ENCODE data around the gene DBH.

The DBH gene

GRCh38 chr9:133594310-133594709 is 41.9 kb upstream of the DBH start:
- Histone ChIP-seq H3K36me3 (ENCODE audit: insufficient read depth, low read length) (no peaks in the 10 kb centered on the region), H3K9me3 (ENCODE audit: insufficient read depth, low read depth, low read length) (peaks cover 19% of the 10 kb centered on the region; the same call in 1 of the 2 replicates), H3K27me3 (ENCODE audit: insufficient read depth, low read length) (no peaks in the 10 kb centered on the region), H3K4me3 (ENCODE audit: low read length) (no peak overlapping the region), H3K9ac (ENCODE audit: low read depth, low read length) (no peak overlapping the region), H3K27ac (ENCODE audit: low read depth, low read length) (no peak overlapping the region), H3K4me1 (ENCODE audit: insufficient read depth, low read length) (no peaks in the 10 kb centered on the region)
- WGBS, result 95% methylated on average over 2 of the region's 2 CpGs

GRCh38 chr9:133595910-133596309 is 40.3 kb upstream of the DBH start:
- no peak overlapping the region for H3K27ac ChIP-seq (ENCODE audit: low read depth, low read length)
- no peak overlapping the region for H3K9ac ChIP-seq (ENCODE audit: low read depth, low read length)
- H3K4me1 ChIP-seq (ENCODE audit: insufficient read depth, low read length), result no peaks in the 10 kb centered on the region
- H3K4me3 ChIP-seq (ENCODE audit: low read length), result no peak overlapping the region
- WGBS, result 80% methylated on average over 8 of the region's 8 CpGs
- H3K9me3 ChIP-seq (ENCODE audit: insufficient read depth, low read depth, low read length), result peaks cover 19% of the 10 kb centered on the region; the same call in 1 of the 2 replicates
- no peaks in the 10 kb centered on the region for H3K27me3 ChIP-seq (ENCODE audit: insufficient read depth, low read length)
- no peaks in the 10 kb centered on the region for H3K36me3 ChIP-seq (ENCODE audit: insufficient read depth, low read length)

DNA sequence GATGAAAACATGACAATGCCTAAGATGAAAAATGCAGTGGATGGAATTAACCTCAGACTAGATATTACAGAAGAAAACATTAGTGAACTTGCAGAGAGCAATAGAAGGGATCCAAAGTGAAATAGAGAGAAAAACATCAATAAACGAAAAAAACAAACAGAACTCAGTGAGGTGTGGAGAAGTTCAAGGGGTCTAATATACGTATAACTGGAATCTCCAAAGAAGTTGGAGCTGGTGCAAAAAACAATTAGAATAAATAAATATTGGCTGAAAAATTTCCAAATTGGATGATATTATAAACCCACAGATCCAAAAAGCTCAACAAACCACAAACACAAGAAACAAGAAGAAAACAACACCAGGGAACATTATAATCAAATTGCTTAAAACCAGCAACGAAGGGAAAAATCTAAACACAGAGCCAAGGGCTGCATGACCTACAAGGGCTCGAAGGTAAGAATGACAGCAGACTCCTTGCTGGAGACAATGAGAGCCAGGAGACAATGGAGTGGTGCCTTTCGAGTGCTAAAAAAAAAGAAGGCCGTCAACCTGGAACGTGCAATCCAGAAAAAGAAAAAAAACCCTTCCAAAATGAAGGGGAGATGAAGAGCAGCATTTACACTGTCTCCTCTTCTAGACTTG is 38.7 kb upstream of the DBH start:
- peaks cover 19% of the 10 kb centered on the region; the same call in 1 of the 2 replicates for H3K9me3 ChIP-seq (ENCODE audit: insufficient read depth, low read depth, low read length)
- H3K9ac ChIP-seq (ENCODE audit: low read depth, low read length), result no peak overlapping the region
- H3K4me1 ChIP-seq (ENCODE audit: insufficient read depth, low read length), result no peaks in the 10 kb centered on the region
- 86% methylated on average over 7 of the region's 7 CpGs for WGBS
- no peak overlapping the region for H3K27ac ChIP-seq (ENCODE audit: low read depth, low read length)
- no peak overlapping the region for H3K4me3 ChIP-seq (ENCODE audit: low read length)
- H3K27me3 ChIP-seq (ENCODE audit: insufficient read depth, low read length), result no peaks in the 10 kb centered on the region
- no peaks in the 10 kb centered on the region for H3K36me3 ChIP-seq (ENCODE audit: insufficient read depth, low read length)

DNA sequence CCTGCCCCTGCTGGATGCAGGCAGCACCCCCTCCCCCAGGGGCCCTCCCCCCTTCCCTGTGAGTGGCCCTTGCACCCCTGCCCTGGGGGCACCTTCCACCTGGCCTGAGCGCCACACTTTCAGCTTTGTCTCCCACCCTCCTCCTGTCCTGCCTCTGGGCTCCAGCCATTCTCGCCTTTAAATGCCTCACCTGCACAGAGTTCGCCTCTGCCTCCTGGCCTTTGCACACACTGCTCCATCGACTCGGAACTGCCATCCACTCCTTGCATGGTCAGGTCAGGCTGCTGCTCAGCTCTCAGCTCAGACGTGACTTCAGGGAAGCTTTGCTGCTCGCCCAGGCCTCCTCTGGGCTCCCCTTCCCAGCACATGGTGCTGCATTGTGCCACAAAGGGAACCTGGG is 37.2 kb upstream of the DBH start:
- 89% methylated on average over 7 of the region's 7 CpGs for WGBS
- H3K36me3 ChIP-seq (ENCODE audit: insufficient read depth, low read length), result no peaks in the 10 kb centered on the region
- no peak overlapping the region for H3K9ac ChIP-seq (ENCODE audit: low read depth, low read length)
- H3K27ac ChIP-seq (ENCODE audit: low read depth, low read length), result no peak overlapping the region
- no peaks in the 10 kb centered on the region for H3K4me1 ChIP-seq (ENCODE audit: insufficient read depth, low read length)
- peaks cover 19% of the 10 kb centered on the region; the same call in 1 of the 2 replicates for H3K9me3 ChIP-seq (ENCODE audit: insufficient read depth, low read depth, low read length)
- H3K4me3 ChIP-seq (ENCODE audit: low read length), result no peak overlapping the region
- H3K27me3 ChIP-seq (ENCODE audit: insufficient read depth, low read length), result no peaks in the 10 kb centered on the region

- Histone ChIP-seq H3K36me3 (ENCODE audit: insufficient read depth, low read length) (no peaks in the 10 kb centered on the region), H3K27me3 (ENCODE audit: insufficient read depth, low read length) (no peaks in the 10 kb centered on the region), H3K4me1 (ENCODE audit: insufficient read depth, low read length) (no peaks in the 10 kb centered on the region), H3K9ac (ENCODE audit: low read depth, low read length) (no peak overlapping the region), H3K9me3 (ENCODE audit: insufficient read depth, low read depth, low read length) (peaks cover 19% of the 10 kb centered on the region; the same call in 1 of the 2 replicates), H3K27ac (ENCODE audit: low read depth, low read length) (no peak overlapping the region), H3K4me3 (ENCODE audit: low read length) (no peak overlapping the region)
- WGBS, result 93% methylated on average over 6 of the region's 6 CpGs
Measured at GRCh38 chr9:133599470-133600173, 36.5 kb upstream of the DBH start.

GRCh38 chr9:133600739-133601138 is 35.4 kb upstream of the DBH start:
- Histone ChIP-seq H3K9me3 (ENCODE audit: insufficient read depth, low read depth, low read length) (peaks cover 19% of the 10 kb centered on the region; the same call in 1 of the 2 replicates), H3K27ac (ENCODE audit: low read depth, low read length) (no peak overlapping the region), H3K36me3 (ENCODE audit: insufficient read depth, low read length) (no peaks in the 10 kb centered on the region), H3K4me1 (ENCODE audit: insufficient read depth, low read length) (no peaks in the 10 kb centered on the region), H3K27me3 (ENCODE audit: insufficient read depth, low read length) (no peaks in the 10 kb centered on the region), H3K4me3 (ENCODE audit: low read length) (no peak overlapping the region), H3K9ac (ENCODE audit: low read depth, low read length) (no peak overlapping the region)
- 73% methylated on average over 5 of the region's 7 CpGs for WGBS

DNA sequence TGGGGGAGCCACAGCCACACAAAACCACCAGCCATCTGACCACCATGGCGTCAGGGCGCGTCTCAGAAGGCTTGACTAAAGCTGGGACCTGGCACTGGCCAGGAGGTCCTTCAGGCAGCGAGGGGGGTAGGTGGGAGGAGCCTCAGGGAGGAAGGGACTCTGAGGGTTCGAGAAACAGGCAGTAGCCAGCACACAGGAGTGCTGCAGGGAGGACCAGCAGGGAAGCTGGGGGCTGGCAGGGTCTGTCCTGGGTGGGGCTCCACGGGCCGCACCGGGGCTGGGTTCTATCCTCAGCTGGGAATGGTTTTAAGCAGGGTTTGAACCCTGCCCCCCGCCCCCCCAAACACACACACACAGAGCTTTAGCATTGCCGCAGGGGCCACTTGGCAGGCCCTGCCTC is 34.4 kb upstream of the DBH start:
- Histone ChIP-seq H3K4me3 (ENCODE audit: low read length) (no peak overlapping the region), H3K27ac (ENCODE audit: low read depth, low read length) (no peak overlapping the region), H3K36me3 (ENCODE audit: insufficient read depth, low read length) (no peaks in the 10 kb centered on the region), H3K4me1 (ENCODE audit: insufficient read depth, low read length) (no peaks in the 10 kb centered on the region), H3K9ac (ENCODE audit: low read depth, low read length) (no peak overlapping the region), H3K9me3 (ENCODE audit: insufficient read depth, low read depth, low read length) (peaks cover 14% of the 10 kb centered on the region; the same call in 1 of the 2 replicates), H3K27me3 (ENCODE audit: insufficient read depth, low read length) (peaks cover 4% of the 10 kb centered on the region; the same call in 1 of the 2 replicates)
- 94% methylated on average over 10 of the region's 10 CpGs for WGBS

- no peak overlapping the region for H3K27ac ChIP-seq (ENCODE audit: low read depth, low read length)
- H3K9ac ChIP-seq (ENCODE audit: low read depth, low read length), result no peak overlapping the region
- 80% methylated on average over 10 of the region's 10 CpGs for WGBS
- H3K27me3 ChIP-seq (ENCODE audit: insufficient read depth, low read length), result peaks cover 9% of the 10 kb centered on the region; the same call in 1 of the 2 replicates
- H3K9me3 ChIP-seq (ENCODE audit: insufficient read depth, low read depth, low read length), result peaks cover 8% of the 10 kb centered on the region; the same call in 1 of the 2 replicates
- H3K4me3 ChIP-seq (ENCODE audit: low read length), result no peak overlapping the region
- no peaks in the 10 kb centered on the region for H3K36me3 ChIP-seq (ENCODE audit: insufficient read depth, low read length)
- H3K4me1 ChIP-seq (ENCODE audit: insufficient read depth, low read length), result no peaks in the 10 kb centered on the region
Measured at GRCh38 chr9:133602277-133602676, 33.9 kb upstream of the DBH start.

DNA sequence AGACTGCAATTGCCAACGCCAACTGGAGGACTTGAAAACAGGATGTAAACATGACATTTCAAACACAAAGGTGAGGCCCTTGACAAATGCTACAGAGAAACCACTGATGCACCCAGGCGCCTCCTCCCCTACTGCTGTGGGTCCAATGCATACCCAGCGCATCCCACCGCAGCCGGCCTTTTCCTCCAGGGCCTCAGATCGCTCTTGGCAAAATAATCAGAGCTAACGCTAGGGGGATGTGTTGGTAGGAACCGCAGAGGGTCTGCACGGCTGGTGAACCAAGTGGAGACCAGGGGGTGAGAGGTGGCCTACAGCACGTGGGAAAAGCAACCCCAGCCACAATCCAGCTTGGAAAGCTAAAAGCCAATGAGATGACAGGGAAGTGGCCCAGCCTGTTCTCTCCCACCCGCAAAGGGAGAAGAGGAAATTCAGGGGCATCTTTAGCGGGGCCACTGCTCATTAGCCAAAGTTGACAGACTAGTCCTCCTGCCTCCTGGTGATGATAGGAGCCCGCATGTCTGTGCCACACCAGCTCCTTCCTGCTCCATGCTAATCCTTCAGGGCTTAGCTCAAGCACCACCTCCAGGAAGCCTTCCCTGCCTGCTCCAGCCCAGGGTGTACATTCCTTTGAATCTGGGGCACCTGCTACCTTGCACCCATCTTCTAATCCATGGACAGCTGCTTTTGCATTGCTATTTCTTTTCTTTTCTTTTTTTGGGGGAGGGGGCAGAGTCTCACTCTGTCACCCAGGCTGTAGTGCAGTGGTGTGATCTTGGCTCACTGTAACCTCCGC is 32.8 kb upstream of the DBH start:
- Histone ChIP-seq H3K36me3 (ENCODE audit: insufficient read depth, low read length) (no peaks in the 10 kb centered on the region), H3K4me1 (ENCODE audit: insufficient read depth, low read length) (no peaks in the 10 kb centered on the region), H3K9me3 (ENCODE audit: insufficient read depth, low read depth, low read length) (no peaks in the 10 kb centered on the region), H3K27me3 (ENCODE audit: insufficient read depth, low read length) (peaks cover 20% of the 10 kb centered on the region), H3K4me3 (ENCODE audit: low read length) (no peak overlapping the region), H3K27ac (ENCODE audit: low read depth, low read length) (no peak overlapping the region), H3K9ac (ENCODE audit: low read depth, low read length) (no peak overlapping the region)
- 73% methylated on average over 14 of the region's 14 CpGs for WGBS

GRCh38 chr9:133604214-133604613 is 31.9 kb upstream of the DBH start:
- Histone ChIP-seq H3K27me3 (ENCODE audit: insufficient read depth, low read length) (peaks cover 28% of the 10 kb centered on the region), H3K4me3 (ENCODE audit: low read length) (no peak overlapping the region), H3K27ac (ENCODE audit: low read depth, low read length) (no peak overlapping the region), H3K9ac (ENCODE audit: low read depth, low read length) (no peak overlapping the region), H3K4me1 (ENCODE audit: insufficient read depth, low read length) (no peaks in the 10 kb centered on the region), H3K36me3 (ENCODE audit: insufficient read depth, low read length) (no peaks in the 10 kb centered on the region), H3K9me3 (ENCODE audit: insufficient read depth, low read depth, low read length) (no peaks in the 10 kb centered on the region)
- 66% methylated on average over 5 of the region's 5 CpGs for WGBS

- Histone ChIP-seq H3K36me3 (ENCODE audit: insufficient read depth, low read length) (no peaks in the 10 kb centered on the region), H3K27ac (ENCODE audit: low read depth, low read length) (no peak overlapping the region)
Measured at GRCh38 chr9:133604856-133605255, 31.3 kb upstream of the DBH start.

More at GRCh38 chr9:133604856-133605255, 31.3 kb upstream of the DBH start:
- Histone ChIP-seq H3K9me3 (ENCODE audit: insufficient read depth, low read depth, low read length) (no peaks in the 10 kb centered on the region), H3K9ac (ENCODE audit: low read depth, low read length) (no peak overlapping the region), H3K4me1 (ENCODE audit: insufficient read depth, low read length) (no peaks in the 10 kb centered on the region), H3K27me3 (ENCODE audit: insufficient read depth, low read length) (peaks cover 32% of the 10 kb centered on the region), H3K4me3 (ENCODE audit: low read length) (no peak overlapping the region)
- 84% methylated on average over 14 of the region's 14 CpGs for WGBS

Measured in HUES64 (cell line).